Osteoblast (primary cell): Measurements from ENCODE around the gene TRAPPC10. TPM values are rescaled to one million over a fixed set of nuclear protein-coding genes. Genes with fewer than 3 reads are reported as not detected.

Experiments
- DNase-seq: peaks from one replicate; pipeline ENCODE4 v3.0.0; 2011; ENCODE audit warnings: low spot score, mixed read lengths; ENCODE audit not compliant: insufficient read length; ENCODE audit errors: missing footprints
- H2AFZ ChIP-seq: 2 replicates; pipeline ENCODE4 v1.6.0; 2011; ENCODE audit warnings: mild to moderate bottlenecking, low read length
- H3K27ac ChIP-seq: 2 replicates; pipeline ENCODE4 v1.5.1; 2011; ENCODE audit warnings: mild to moderate bottlenecking, low read depth, low read length, moderate library complexity
- H3K27me3 ChIP-seq: 2 replicates; pipeline ENCODE4 v1.6.0; 2012; ENCODE audit warnings: mild to moderate bottlenecking, control low read depth, inconsistent platforms, low read length, moderate library complexity; ENCODE audit not compliant: insufficient read depth
- H3K36me3 ChIP-seq: 2 replicates; pipeline ENCODE4 v1.5.1; 2011; ENCODE audit warnings: mild to moderate bottlenecking, low read length, control low read depth, moderate library complexity; ENCODE audit not compliant: insufficient read depth
- H3K4me1 ChIP-seq: 2 replicates; pipeline ENCODE4 v1.5.1; 2011; ENCODE audit warnings: mild to moderate bottlenecking, low read length, control low read depth, moderate library complexity; ENCODE audit not compliant: insufficient read depth
- H3K4me2 ChIP-seq: 2 replicates; pipeline ENCODE4 v1.6.0; 2011; ENCODE audit warnings: mild to moderate bottlenecking, low read length; ENCODE audit not compliant: insufficient read depth
- H3K4me3 ChIP-seq: fragments of 200-600 bp; sonication (generic); 3 replicates; pipeline ENCODE4 v1.5.1; 2012; ENCODE audit warnings: mild to moderate bottlenecking, low read length, inconsistent platforms; ENCODE audit not compliant: insufficient read depth
- H3K79me2 ChIP-seq: 2 replicates; pipeline ENCODE4 v1.6.0; 2012; ENCODE audit warnings: mild to moderate bottlenecking, low read length, control low read depth, inconsistent platforms; ENCODE audit not compliant: insufficient read depth
- H3K9me3 ChIP-seq: 2 replicates; pipeline ENCODE4 v1.5.1; 2011; ENCODE audit warnings: low read depth, low read length, control low read depth
- H4K20me1 ChIP-seq: 2 replicates; pipeline ENCODE4 v1.6.0; 2012; ENCODE audit warnings: mild to moderate bottlenecking, low read length, control low read depth; ENCODE audit not compliant: insufficient read depth
- CTCF ChIP-seq: IDR thresholded peaks from 2 replicates; pipeline ENCODE4 v1.5.1; 2011; ENCODE audit warnings: mild to moderate bottlenecking, low read depth, low read length, moderate library complexity; ENCODE audit errors: extremely low read depth
- total RNA-seq: library from RNA; depleted of rRNA; stranded (reverse); fragments of >200 nt; gene quantifications from 2 replicates; pipeline ENCODE4 v1.2.3, GENCODE V29; 2012

TRAPPC10 gene
- total RNA-seq, 1 donor = 36.2 TPM

GRCh38 chr21:43983390-43983789, 28.7 kb upstream of the TRAPPC10 start:
- peaks cover 25% of the 10 kb centered on the region for H3K36me3 ChIP-seq
- no peaks in the 10 kb centered on the region for H3K4me1 ChIP-seq
- H3K4me3 ChIP-seq = no peak overlapping the region
- H2AFZ ChIP-seq = no peak overlapping the region
- H3K79me2 ChIP-seq = no peaks in the 10 kb centered on the region
- H3K27me3 ChIP-seq = peaks cover 15% of the 10 kb centered on the region
- H3K27ac ChIP-seq = no peak overlapping the region
- H3K9me3 ChIP-seq = no peaks in the 10 kb centered on the region
- peaks cover 3% of the 10 kb centered on the region for H4K20me1 ChIP-seq
- H3K4me2 ChIP-seq = no peak overlapping the region
- peak; percentile 57 for DNase-seq
- no peak for TF ChIP-seq CTCF

GRCh38 chr21:43983860-43984420, 28.2 kb upstream of the TRAPPC10 start:
- Histone ChIP-seq H3K27me3 (peaks cover 15% of the 10 kb centered on the region), H2AFZ (no peak overlapping the region), H3K79me2 (no peaks in the 10 kb centered on the region), H4K20me1 (peaks cover 3% of the 10 kb centered on the region), H3K4me2 (no peak overlapping the region), H3K27ac (no peak overlapping the region), H3K4me3 (no peak overlapping the region), H3K4me1 (no peaks in the 10 kb centered on the region), H3K9me3 (no peaks in the 10 kb centered on the region), H3K36me3 (peaks cover 20% of the 10 kb centered on the region)
- TF ChIP-seq CTCF = no peak
- peak; percentile 83 for DNase-seq

- Histone ChIP-seq H3K36me3 (peaks cover 18% of the 10 kb centered on the region), H2AFZ (no peak overlapping the region), H3K9me3 (no peaks in the 10 kb centered on the region), H3K27me3 (peaks cover 15% of the 10 kb centered on the region), H4K20me1 (peaks cover 3% of the 10 kb centered on the region), H3K4me2 (no peak overlapping the region), H3K4me3 (no peak overlapping the region), H3K4me1 (no peaks in the 10 kb centered on the region), H3K27ac (no peak overlapping the region), H3K79me2 (no peaks in the 10 kb centered on the region)
- peak; percentile 74 for DNase-seq
- no peak for TF ChIP-seq CTCF
Observed at GRCh38 chr21:43984905-43985689, 27.0 kb upstream of the TRAPPC10 start.

- no peak overlapping the region for H3K27ac ChIP-seq
- no peak overlapping the region for H3K4me2 ChIP-seq
- peaks cover 15% of the 10 kb centered on the region for H3K27me3 ChIP-seq
- no peak overlapping the region for H2AFZ ChIP-seq
- H3K36me3 ChIP-seq = peaks cover 14% of the 10 kb centered on the region
- DNase-seq = peak; percentile 88
- H3K4me1 ChIP-seq = no peaks in the 10 kb centered on the region
- H3K9me3 ChIP-seq = no peaks in the 10 kb centered on the region
- H4K20me1 ChIP-seq = peaks cover 3% of the 10 kb centered on the region
- no peak for TF ChIP-seq CTCF
- no peaks in the 10 kb centered on the region for H3K79me2 ChIP-seq
- H3K4me3 ChIP-seq = no peak overlapping the region
Observed at GRCh38 chr21:43985690-43986251, 26.3 kb upstream of the TRAPPC10 start.
